GM19035 (cell line): ENCODE results near the gene MEIS2.

Experiments used
- ATAC-seq: cut with Tn5 transposase; IDR thresholded peaks from one replicate; pipeline ENCODE4 v1.9.1; 2021; ENCODE audit not compliant: unreplicated experiment

Gene MEIS2

DNA sequence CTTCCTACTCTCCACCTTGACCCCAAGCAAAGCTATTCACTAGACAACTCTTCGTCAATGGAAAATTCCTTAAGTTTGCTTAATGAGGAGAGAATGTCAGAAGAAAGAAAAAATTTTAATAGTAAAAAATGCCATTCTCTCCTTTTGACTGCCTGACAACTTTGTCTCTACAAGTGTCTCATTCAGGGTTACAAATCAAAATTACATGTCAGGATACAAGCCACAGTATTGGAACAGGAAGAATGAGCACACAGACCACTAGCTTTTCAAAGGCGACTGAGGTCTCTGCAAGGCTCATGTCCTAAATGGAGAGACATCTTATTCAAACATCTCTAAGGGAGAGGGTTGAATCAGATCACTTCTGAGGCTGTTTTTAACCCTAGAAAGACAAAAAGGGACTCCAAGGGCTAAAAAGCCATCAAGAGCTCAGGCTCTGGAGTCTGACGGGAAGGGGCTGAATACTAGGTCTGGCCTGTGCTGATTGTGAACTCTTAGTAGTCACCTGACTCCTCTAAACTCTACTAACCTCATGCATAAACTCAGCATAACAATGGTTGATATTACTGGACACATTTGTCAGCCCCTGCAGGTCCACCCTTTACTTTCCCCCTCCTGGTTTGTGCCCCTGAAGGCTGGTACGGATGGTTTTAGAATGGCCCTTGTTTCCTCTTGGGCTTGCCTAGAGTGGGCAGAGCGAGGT lies 12.8 kb upstream of the MEIS2 start:
- no peak for ATAC-seq

DNA sequence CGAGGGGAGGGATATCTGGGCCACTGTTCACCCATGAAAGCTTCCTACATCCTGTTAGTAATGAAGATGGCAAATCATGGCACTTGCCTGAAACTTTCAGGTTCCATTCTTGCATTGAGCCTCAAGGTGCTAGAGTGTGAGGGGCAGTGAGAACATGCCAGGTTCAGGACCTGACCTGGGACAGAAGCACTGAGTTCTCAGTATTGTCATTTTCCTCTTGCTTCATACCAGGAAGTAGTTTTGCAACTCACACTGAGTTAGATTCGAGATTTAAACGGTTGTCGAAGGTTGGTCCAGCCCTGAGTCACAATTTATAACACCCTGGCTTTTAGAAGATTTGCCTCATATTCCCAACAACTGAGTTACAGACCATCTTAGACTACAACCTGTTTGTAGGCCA lies 11.8 kb upstream of the MEIS2 start:
- no peak for ATAC-seq

DNA sequence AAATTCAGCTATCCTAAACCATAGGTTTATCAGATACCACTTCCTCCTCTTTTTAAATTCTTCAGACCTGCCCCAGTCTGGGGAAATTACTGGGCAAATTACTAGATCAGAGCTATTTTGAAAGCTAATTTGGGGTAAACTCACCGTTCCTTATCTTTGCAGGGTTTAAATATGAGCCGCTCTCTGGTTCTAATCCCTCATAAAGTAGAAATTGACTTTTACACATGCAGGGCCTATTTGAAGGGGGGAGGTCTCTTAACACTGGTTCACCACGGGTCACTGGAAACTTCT lies 11.0 kb upstream of the MEIS2 start:
- ATAC-seq = no peak

DNA sequence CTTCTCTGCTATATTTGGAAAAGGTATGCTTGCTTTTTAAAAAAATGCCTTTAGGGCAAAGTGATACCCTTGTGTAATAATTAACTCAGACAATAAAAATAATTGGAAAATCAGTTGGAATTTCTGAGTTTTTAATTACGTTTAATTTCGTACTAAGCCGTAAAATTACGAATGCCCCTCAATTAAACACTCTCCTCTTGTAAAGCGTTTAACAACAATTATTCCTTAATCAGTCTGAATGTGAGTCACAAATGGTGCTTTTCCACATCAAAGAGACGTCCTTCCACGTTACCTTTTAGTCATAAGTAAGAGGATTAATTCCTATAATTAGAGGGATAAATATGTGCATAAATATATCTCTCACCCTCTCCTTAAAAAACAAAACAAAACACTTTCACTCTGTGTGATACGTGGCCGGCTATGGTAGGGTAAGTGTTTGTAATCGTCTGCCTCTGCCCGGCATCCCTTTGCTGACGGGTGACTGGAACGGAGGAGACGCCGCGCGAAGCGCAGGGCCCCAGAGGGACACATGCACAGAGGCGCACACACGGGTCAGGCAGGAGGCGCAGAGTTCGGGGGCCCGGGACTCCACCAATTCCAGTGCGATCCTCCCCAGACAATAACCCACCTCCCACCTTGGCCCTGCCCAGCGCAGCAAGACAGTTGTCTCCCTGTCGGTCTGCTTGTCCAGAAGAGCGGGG lies 9.7 kb upstream of the MEIS2 start:
- ATAC-seq = no peak

DNA sequence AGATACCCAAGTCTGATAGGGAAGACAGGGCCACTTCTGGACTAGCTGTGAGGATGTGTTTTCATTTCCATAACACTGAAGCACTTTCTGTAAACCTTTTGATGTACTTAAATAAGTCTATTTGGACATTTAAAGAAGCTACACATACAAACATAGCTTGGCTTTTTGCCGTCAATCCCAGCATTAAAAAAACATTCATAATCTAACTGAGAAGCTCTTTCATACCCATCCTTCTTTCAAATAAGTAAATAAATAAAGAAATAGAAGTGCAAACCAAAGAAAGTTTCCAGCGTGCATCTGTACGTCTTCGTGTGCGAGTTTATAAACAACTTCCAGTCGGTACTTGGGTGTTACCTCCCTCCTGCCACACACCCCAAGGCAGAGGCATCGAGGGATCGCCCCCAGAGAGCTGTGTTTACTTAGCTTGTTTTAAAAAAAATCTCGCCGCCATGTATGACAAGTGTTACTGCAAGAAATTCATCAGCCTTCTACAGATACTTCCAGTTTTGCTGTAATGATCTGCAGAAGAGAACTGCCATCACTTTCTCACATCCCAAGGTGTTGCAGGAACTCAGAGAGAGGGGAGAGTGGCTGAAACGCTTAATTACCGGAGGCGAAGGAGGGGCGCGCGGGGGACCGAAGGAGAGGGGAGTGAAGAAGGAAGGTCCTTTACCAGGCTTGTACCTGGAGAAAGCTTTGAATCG lies 9.0 kb upstream of the MEIS2 start:
- no peak for ATAC-seq

DNA sequence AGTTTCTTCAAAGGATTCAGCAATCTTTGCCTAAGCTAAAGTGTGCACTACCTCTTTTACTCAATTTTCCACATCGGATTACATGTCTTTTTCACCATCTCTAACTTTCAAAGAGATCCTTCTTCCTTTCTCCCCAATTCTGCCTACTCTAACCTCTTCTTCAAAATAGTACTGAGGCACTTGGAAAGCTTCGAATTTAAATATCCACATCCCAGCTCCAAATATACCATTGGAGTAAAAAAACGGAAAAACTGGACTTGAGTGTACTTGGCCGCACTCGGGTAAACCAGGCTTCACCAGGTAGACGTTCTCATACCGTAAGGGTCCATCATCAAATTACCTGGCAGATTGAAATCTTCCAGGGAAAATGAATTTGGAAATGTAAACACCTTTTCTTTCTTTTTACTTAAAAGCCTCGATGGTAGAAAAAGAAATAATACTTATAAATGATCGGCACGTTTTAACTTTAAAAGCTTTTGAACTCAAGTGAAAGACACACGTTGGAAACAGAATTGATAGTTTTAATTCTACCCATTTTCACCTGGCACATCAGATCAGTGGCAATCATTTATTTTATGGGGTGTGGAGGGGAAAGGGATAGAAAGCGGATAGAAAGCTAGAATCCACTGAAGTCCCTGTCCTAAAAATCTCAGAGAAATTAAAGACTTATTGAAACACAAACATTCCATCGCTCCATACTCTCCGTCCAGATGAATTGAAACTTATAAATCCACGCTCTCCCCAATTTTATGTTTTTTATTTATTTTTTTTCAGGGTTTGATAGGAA lies 8.2 kb upstream of the MEIS2 start:
- ATAC-seq = no peak

DNA sequence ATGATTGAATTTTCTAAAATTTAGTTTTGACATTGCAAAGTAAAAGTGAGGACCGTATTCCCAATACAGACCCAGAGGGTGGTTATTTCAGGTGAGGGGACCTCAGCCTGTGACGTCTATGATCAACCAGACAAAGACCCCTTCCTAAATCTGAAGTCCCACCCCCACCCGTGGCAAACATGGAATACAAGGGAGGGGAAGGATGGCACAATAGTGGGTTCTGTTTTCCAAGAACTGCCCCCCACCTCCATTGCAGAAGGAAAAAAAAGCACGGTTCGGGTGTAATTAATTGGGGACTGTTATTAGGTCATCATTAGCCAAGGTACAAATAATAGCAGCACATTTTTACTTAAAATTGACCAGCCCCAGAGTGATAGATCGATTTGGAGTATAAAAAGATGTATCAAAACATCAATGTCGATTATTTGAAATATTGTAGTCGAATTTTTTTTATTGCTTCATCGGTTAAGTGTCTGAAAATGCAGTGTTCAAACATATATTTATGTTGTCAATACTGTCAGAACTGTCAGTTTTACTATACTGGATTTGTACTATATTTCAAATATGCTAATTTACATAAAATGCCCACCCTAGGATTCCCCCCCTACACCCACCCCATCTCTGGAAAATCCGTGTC lies 7.5 kb upstream of the MEIS2 start:
- no peak for ATAC-seq

DNA sequence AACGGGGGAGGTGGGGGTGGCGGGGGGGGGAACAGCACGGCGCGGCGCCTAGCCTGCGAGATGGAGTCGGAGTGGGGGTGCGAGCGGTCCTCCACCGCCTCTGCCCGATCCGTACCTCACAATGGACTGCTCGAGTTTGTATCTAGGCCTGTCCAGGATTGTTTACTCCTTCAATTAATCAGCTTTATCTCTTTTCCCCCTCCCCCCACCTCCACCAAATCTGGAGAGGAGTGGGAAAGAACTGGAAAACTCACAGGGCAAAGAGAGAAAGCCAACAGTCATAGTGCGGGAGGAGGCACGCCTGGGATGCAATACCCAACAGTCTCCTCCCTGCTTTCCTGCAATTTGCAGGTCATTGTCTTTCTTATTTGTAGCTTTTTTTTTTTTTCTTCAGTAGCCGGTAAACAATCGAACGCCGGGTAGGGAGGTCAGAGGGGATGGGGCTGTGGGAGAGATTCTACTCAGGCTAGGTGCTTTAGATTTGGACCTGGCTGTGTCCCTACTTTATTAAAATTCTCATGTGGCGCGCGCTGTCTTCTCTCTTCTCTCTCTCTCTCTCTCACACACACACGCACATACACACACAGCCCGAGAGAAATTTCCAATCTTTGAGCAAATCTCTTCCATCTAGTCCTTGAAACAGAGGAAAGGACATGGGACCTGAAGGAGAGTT lies 6.9 kb upstream of the MEIS2 start:
- ATAC-seq = no peak

DNA sequence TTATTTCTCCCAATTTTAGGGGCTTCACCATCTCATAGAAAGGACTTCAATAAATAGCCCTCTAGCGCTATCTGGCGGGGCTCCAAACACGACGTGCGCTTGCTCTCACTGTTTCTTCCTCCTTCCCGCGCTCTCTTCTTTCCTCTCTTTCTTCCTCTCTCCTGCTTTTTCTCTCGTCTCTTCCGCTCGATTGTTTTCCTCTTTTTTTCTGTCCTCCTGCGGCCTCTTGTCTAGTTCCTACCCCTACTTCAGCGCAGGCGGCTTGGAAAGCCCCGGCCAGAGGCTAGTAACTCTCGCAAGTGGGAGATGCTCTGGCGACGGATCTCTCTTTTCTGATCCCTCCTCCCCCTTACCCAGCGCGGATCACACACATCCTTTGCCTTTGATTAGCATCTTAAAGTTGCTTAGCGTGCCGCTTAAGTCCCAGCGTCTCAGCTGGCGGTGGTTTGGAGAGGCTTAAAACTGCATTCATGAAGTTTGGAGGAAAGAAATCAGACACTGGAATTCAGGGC lies 6.2 kb upstream of the MEIS2 start:
- ATAC-seq = no peak

DNA sequence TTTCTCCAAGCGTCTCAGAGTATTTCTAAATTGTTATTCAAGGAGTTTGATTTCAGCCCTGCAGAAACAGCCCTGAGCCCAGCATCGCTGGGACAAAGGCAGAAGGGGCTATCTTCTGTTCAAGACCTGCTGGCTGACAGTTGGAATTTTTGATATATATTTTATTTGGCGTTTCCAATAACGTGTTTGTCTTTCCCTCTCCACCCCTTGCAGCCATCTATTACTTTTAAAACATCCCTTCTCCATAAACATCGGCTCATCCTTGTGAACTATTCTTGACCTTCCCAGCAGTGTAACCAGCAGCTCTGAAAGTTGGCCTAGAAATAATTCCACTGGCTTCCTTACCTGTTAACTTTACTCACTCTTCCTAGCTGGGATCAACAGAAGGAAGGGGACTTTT lies 5.5 kb upstream of the MEIS2 start:
- ATAC-seq = no peak

DNA sequence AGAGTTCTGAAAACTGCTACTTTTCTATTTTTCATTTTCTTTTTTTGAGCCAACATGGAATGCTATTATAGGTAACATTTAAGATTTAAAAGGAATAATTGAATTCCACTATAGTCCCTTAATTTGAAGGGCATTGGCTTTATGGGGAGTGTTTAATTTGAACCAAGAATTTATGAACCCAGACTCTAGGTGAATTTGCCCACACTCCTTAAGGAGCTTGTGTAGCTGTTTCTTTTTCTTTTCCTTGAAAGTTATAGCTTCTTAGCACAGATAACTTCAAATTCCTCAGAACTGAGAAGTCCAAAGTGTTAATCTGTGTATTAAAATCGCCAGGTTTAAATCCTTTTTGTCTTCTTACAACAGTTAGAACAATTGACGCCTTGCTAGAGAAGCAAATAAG lies 4.7 kb upstream of the MEIS2 start:
- ATAC-seq = no peak

DNA sequence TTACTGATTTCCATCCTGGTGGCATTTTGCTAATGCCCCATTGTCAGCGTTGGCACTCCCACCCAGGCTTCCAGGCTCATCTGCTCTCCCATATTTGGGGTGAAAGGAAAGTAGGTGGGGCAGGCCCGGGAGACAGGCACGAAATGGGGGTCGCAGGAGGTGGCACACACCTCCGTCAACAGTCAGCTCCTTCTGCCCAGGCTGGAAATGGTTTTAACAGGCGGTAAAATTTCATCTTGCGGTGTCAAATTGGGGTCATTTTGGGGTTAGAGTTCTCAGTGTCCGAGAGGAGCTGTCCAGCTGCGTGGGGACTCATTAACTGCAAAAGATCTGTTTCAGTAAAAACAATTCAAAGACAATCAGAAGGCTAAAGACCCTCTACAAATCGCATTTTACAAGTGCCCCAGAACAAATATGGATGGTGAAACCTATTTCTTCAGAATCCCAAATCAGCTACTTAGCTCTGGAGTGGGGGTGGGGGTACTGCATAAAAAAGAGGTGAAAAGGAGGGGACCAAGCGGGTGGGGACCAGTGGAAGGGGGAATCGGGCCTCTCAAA lies 4.2 kb upstream of the MEIS2 start:
- ATAC-seq = no peak

DNA sequence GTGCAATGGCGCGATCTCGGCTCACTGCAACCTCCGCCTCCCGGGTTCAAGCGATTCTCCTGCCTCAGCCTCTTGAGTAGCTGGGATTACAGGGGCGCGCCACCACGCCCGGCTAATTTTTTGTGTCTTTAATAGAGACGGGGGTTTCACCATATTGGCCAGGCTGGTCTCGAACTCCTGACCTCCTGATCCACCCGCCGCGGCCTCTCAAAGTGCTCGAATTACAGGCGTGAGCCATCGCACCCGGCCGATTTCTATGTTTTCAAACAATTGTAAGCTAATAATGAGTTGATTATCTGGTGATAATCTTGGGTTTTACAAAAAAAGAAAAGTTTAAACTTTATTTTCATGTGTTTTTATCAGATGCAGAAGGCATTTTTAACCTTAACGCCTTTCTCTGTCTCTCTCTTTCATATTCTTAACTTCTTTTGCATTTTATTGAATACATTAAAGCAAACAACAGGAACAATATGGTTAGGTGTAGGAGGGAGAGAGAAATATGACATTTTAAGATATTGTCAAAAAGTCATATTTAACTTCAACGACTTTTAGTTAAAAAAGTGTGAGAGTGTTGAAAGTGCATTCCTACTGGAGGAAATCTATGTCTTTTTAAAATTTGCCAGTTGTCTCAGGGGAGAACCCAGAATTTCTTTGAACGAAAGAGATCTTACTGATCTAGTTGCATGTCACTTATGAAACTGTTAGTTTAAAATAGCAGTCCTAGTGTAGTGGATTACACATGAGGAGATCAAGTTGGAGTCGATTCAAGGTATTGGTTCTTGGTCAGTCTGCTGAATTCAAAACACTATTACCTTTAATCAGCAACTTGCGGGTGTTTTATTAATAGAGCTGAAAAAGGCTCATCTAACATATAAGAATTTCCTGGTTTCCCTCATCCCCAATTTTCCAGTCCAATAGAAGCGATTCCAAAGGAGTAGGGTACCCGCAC lies 3.4 kb upstream of the MEIS2 start:
- ATAC-seq = no peak

DNA sequence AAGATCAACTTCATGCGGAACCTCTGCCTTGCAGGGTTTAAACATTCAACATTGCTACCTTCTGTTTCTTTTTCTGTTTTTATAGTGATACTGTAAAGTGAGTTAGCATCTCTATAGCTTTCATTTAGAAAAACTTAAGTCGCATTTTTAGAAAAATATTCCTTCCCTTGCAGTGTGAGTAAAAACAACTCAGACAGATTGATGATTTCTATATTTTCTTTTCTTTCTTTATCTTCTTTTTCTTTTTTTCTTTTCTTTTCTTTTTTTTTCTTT lies 2.8 kb upstream of the MEIS2 start:
- ATAC-seq = no peak

DNA sequence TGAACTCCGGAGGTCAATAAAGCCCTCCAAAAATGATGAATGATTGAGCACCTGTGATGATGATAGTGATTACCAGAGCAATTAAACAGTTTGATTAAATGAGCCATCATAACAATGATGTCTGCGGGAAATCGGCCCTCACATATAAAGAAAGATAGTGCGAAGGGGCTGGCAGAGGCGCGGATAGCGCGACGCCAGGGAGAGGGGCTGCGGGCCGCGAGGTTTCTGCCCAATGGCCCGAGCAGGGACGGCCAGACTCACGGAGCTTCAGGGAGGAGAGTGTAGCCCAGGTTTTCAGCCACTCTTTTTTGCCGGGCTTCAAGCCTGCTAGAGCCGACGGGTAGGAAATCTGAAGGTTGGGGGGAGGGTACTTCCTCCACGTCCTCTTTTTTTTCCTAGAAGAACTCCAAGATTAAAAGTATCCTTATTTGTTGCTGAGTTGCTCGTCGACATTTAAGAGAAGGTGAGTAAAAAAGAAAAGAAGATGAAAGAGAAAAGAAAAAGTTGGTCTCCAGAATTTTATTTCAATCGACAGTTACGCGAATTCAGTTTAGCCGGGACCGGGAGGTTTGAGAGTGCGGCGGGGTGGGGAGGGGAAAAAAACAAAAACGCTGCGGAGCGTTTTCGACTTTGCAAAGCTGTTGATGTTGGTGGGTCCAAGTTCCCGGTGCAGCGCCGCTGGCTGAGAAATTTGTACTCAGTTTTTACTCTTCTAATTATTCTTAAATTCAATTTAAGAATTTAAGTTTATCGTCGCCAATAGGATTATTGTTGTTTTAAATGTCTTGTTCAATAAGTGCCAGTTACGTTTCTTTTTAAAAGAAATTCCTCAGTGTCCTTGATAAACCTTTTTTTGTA lies 2.2 kb upstream of the MEIS2 start:
- ATAC-seq = no peak

DNA sequence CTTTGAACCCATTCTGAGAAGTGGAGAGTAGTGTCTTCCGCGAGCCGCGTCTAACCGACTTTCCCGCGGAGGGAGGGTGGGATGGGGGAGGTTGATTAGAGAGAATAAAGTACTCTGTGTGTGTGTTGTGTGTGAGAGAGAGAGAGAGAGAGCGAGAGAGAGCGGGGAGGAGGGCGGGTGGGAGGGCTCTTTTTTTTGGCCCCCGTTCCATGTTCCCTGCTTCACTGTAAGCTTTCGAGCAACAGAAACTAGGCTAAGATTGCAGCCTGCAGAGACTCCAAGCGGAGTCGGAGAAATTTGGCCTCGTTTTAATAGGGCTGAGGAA lies 1.6 kb upstream of the MEIS2 start:
- ATAC-seq = peak; percentile 1

DNA sequence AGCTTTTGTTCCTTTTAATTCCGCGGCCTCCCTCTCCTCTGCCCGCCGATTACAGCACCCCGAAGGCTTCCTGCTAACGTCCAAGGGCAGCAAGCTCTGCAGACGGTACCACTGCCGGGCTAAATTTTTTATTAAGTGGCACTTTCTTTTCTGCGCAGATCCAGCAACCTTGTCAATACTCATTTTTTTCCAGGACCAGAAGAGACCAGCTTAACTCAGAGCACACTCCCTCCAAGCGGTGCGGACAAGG lies 542 bp upstream of the MEIS2 start:
- ATAC-seq = peak; percentile 15

DNA sequence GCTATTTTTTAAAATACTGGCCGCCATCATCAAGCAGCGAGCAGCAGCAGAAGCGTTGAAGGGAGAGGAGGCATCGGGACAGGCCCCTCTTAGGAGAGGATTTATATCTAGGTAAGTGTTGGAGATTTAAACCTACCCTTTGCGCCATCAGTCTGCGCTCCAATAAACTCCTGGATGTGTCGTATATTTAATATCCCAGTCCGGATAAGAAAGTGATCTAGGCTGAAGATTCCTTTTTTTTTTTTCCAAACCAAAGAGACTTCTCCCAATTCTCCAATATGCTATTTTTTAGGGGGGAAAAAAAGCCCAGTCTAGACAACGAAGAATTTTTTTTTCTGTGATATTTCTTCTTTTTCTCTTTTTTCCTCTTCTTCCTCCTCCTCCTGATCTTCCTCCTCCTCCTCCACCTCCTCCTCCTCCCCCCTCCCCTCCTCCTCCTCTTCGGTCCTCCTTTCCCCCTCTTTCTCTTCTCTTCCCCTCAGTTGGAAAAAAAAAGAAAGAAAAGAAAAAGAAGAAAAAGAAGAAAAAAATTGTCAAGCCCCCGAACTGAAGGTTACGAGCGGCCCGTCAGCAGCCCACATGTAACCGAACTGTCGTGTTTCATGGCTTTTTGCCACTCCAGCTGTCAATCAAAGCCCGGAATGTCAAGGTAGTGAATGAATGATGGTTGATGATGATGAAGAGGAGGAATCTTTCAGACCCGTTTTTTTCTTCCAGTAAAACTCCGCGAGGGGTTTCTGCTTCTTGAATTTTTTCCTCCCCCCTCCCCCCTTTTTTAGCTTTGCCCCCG lies 835 bp downstream of the MEIS2 start:
- no peak for ATAC-seq
